VCaP (cell line): ENCODE data around the gene HOXA4.

Source experiments
- H3K27ac ChIP-seq: fragments of 450-650 bp; 2 replicates; pipeline ENCODE4 v1.5.1; 2017
- CTCF ChIP-seq: fragments of 450-650 bp; conservative IDR thresholded peaks from 2 replicates; pipeline ENCODE4 v1.5.1; 2017; ENCODE audit warnings: mild to moderate bottlenecking, moderate library complexity

Gene HOXA4

GRCh38 chr7:27150568-27151340 lies 20.2 kb upstream of the HOXA4 start:
- H3K27ac ChIP-seq: peak overlapping the region; percentile 94
- peak; percentile 95 for TF ChIP-seq CTCF

- no peak for TF ChIP-seq CTCF
- H3K27ac ChIP-seq: peak overlapping the region; percentile 94
Observed at GRCh38 chr7:27149842-27150567, 19.4 kb upstream of the HOXA4 start.

- peak overlapping the region; percentile 94 for H3K27ac ChIP-seq
- TF ChIP-seq CTCF: no peak
Observed at GRCh38 chr7:27148756-27149641, 18.4 kb upstream of the HOXA4 start.

- peak overlapping the region; percentile 94 for H3K27ac ChIP-seq
- TF ChIP-seq CTCF: no peak
Observed at GRCh38 chr7:27148031-27148755, 17.6 kb upstream of the HOXA4 start.

GRCh38 chr7:27147199-27148030 lies 16.9 kb upstream of the HOXA4 start, which contains the start of gene HOXA6:
Gene HOXA6 (minus strand): TSS chr7:27147774. CDS start chr7:27147749, 25 bp downstream.
- no peak for TF ChIP-seq CTCF
- peak within 1 kb of the TSS; percentile 94 for H3K27ac ChIP-seq

- no peak for TF ChIP-seq CTCF
- H3K27ac ChIP-seq: no peak overlapping the region
Observed at GRCh38 chr7:27146491-27147198, 16.1 kb upstream of the HOXA4 start.
